GM21423 (cell line): ENCODE data around the gene SH2D1A.
"Not testable (repeated sequence)": the region's sequence is repeated elsewhere in the genome, so short reads cannot be mapped to it uniquely, and the experiment has no call there.

Source experiments
- ATAC-seq: cut with Tn5 transposase; IDR thresholded peaks from one replicate; pipeline ENCODE4 v1.9.1; 2021; ENCODE audit warnings: mild to moderate bottlenecking, moderate library complexity; ENCODE audit not compliant: unreplicated experiment

Gene SH2D1A

DNA sequence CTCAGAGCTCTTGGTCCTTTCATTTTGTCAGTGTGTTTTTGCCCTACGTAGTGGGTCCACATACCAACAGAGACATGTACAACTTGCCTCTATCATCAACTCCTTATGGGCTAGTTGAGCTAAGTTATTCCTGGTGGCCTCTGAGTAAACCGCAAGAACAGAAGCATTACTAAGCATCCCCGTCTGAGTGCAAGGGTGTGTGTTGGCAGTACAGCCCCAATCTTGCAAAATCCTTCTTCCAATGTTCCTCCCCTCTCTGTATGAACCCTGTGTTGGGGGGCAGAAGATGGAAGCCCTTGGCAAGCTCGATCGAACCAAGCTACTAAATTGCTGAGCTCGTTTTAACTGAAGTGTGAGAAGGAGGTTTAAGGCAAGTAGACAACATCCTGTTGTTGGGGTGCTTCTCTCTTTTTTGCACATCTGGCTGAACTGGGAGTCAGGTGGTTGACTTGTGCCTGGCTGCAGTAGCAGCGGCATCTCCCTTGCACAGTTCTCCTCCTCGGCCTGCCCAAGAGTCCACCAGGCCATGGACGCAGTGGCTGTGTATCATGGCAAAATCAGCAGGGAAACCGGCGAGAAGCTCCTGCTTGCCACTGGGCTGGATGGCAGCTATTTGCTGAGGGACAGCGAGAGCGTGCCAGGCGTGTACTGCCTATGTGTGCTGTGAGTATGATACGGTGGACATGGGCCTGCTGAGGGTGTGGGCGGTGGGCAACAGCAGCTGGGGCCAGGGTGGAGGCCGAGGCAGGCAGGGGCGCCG, at the start of gene SH2D1A:
Gene SH2D1A (plus strand): TSS at position 447 of the 760 bp plus-strand sequence. CDS start 80 bp downstream, at position 527.
- ATAC-seq: no peak

DNA sequence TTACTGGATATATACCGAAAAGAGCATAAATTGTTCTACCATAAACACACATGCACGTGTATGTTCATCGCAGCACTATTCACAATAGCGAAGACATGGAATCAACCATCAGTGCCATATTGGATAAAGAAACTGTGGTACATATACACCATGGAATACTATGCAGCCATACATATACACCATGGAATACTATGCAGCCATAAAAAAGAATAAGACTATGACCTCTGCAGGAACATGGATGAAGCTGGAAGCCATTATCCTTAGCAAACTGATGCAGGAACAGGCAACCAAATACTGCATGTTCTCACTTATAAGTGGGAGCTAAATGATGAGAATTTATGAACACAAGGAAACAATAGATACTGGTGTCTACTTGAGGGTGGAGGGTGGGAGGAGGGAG, 47.0 kb upstream of the SH2D1A start:
- not testable (repeated sequence) for ATAC-seq

DNA sequence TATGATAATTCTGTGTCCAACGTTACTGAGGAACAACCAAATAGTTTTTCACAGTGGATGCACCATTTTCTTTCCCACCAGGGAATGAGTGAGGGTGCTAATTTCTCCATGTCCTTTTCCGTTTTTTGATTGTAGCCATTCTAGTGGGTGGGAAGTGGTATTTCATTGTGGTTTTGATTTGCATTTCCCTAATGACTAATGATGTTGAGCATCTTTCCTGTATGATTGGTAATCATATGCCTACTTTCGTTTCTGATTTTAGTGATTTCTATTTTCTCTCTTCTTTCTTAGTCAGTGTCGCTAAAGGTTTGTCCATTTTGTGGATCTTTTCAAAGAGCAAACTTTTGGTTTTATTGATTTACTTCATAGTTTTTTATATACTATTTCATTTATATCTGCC, 46.0 kb upstream of the SH2D1A start:
- ATAC-seq: no peak

DNA sequence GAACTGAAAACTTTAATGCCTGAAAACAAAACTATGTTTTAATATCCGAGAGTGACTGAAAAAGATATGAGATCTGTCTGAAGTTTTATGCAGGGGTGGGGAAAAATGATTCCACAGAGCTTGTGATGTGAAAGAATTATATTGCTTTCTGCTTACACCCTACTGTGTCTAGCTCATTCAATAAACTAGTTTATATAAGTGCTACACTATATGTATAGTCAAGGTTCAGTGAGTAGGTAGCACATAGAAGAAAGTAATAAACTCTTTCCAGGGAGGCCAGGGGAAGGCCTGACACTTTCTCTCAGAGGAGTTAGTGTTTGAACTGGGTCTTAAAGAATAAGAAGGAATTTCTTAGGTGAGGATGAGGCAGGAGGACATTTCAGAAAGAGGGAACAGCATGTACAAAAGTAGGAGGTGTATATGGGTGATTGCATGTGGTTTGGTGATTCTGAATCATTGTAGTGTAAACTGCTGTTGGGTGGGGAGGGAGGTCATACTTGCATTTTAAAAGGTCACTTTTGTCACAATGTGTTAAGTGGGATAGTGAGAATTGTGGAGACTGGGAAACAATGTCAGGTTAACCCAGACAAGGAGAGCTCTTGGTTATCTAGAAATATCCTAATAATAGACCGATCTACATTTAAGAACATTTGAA, 39.0 kb upstream of the SH2D1A start:
- ATAC-seq: no peak

DNA sequence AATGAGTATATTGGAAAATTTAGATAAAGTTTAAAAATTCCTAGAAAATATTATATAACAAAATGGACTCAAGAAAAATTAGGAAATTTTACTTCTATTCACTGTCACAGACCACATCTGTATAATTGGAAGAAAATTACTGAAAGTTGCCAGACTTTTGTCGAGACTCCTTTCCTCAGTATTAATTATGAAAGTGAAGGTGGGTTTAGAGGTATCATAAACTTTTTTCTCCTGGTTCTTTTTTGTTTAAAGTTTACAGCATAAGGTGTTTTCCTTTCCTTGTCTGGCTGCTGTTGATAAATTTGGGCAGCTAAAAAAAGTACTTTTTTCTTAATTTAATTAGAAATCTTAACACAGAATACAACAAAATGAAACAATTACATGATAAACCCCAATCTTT, 20.6 kb upstream of the SH2D1A start:
- no peak for ATAC-seq

DNA sequence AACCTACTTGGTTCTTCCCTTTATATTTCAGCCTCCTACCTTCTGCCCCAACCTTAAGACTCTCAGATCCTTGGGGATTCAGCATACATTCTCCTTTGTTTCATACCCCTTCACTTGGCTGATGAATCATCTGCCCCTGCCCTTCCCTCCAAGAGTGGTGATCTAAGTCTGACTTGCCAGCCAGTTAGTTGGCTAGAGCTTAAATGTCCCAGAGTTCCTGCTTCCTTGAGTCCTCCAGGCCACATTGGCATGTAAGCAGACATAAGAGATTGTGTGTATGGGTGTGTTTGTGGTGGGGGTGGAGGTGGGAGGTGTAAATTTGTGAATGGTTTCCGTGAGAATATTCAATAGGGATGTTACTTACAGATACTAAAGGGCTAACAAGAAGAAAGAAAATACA, 17.6 kb upstream of the SH2D1A start:
- no peak for ATAC-seq

DNA sequence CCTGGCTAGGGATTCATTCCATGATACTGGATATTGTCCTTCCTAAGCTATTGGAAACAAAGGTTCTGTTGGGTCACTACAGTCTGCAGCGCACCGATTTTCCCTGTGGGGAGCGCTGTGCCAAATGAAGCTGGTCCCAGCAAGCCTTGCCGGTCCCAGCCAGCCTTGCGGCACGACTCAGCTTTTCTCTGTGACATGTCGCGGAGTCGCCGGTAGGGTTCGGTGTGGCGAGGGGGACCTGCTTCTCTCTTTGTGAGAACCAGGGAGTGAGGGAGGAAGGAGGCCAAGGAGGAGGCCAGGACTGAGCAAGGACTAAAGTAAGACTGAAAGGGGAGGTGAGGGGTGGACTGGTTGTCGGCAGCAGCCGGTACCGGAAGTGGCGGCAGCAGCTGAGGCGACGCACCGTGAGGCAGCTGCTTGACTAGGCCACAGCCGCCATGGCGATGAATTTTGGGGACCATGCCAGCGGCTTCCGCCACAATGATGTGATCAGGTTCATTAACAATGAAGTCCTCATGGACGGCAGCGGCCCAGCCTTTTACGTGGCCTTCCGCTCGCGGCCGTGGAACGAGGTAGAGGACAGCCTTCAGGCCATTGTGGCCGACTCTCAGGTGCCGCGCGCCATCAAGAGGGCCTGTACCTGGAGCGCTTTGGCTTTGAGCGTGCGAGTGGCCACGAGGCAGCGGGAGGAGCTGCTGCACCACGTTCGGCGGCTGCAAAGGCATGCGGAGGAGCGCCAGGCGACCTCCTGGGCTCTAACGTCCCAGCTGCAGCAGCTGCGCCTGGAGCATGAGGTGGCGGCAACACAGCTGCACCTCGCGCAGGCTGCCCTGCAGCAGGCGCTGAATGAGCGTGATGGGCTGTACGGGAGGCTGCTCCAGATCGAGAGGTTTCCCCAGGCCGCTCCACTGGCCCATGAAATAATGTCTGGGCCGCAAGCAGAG, 13.6 kb upstream of the SH2D1A start, which contains the start of gene TEX13D:
Gene TEX13D (plus strand): TSS at position 180 of the 944 bp plus-strand sequence. CDS start 258 bp downstream, at position 438.
- ATAC-seq: no peak

DNA sequence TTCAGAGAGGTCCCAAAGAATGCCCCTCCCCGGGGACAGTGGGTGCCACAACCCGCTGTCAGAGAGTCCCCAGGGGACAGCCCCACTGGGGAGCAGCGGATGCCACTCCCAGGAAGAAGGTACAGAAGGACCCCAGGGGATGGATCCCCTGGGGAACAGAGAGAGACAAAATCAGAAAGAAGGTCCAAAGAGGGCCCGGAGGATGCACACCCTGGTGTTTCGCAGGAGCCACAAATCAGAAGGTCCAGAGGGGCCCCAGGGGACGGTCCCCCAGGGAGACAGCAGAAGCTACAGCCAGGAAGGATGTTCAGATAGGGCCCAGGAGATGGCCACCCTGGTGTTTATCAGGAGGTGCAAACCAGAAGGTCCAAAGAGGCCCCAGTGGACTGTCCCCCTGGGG, 12.5 kb upstream of the SH2D1A start:
- no peak for ATAC-seq

DNA sequence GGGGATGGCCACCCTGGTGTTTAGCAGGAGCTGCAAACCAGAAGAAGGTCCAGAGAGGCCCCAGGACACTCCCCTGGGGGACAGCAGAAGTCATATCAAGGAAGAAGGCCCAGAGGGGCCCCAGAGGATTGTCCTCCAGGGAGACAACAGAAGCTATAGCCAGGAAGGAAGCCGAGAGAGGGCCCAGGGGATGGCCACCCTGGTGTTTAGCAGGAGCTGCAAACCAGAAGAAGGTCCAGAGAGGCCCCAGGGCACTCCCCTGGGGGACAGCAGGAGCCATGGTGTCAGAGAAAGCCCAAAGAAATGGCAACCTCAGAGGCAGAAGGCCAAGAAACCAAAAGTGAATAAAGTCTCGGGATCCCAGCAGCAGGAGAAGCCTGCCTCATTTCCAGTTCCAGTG, 11.8 kb upstream of the SH2D1A start:
- ATAC-seq: not testable (repeated sequence)

DNA sequence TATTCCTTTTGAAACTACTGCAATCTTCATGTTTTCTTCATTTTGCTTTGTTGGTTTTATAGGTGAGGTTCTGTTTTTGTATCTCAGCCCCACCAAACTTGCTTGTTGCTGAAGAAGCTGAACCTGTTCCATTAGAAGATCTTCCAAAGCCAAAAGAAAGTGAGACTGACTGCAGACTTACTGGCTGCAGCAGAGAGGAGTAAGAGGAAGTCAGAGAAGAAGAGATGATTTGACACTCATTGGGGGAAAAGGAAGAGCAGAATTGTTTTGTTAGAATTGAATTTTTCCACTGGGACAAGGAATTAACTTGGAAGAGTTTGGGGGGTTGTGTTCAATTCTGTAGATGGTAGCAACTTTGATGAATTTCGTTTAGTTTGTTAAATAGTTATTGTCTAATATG, 10.8 kb upstream of the SH2D1A start:
- no peak for ATAC-seq

DNA sequence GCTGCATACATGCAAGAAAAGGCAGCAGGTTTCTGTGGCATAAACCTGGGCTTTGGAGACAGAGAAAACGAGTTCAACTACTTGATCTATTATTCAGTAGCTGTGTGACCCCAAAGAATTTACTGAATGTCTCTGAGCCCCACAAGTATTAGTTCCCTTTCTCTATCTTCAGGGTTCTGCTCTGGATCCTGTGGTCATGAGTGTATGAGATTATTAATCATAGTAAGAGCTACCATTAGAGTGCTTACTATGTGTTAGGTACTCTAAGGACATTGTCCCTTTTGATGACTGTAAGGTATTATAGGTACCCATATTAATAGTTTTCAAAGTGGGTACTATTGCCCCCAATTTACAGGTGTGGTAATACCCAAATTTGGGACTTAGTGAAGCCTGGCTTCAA, 8.4 kb upstream of the SH2D1A start:
- no peak for ATAC-seq

DNA sequence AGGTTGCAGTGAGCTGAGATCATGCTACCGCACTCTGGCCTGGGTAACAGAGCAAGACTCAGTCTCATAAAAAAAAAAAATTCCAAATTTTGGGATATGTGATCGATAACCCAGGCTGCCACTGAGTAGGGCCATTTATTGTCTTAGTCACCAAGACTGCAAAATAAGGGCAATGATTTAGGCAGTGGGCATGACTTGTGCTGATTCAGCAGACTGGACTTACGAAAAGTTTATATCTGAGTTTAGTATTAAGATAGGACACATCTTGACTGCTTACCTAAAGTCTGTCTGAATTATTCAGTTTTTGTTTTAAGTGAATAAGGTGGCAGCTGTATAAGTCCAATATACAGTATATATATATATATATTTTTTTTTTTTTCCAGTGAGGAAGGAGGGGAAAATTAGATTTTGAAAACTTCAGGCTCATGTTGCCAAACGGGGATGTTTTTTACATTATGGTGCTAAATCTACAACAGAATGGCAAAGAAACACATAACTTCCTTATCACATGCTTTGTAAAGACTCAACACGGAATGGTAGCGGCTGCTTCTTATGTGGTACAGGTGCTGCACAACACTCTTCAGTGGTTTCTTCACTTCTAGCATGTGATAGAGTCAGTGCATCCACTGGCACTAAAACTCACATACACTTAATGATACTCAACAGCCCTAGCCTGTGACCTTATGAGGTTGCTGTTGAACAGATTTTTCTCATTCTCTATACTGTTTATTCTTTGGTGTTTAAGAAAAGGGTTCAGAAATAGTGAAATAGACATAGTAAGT, 7.4 kb upstream of the SH2D1A start:
- no peak for ATAC-seq

DNA sequence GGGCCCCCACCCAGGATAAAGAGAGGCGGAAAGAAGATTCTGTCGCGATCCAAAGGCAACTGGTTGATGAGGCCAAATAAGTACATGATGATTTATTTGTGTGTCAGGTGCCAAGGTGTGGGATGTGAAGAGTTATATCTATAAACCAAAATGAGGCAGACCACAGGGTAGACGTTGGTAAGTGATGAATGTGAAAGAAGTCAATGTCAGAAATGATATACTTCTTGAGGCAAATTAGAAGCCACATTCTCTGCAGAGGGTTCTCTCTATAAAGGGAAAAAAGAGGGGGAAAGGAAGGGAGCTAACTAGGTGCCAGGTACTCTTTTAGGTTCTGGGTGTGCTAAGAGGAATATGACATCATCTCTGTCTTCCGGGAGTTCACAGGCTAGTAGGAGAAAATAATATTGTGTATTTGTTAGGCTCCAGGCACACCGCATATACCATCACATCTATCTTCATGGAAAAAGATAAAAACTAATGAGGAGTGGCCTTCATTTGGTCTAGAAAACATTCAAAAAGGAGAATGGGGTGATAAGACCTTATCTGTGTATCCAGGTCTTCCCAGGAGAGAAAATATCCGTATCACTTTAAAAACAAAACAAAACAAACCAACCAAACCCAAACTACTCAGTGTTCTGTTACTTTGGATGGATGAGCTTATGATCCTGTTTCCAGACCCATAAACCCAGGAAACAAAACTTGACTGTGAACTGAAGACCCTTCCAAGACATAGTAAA, 4.8 kb upstream of the SH2D1A start:
- ATAC-seq: no peak

DNA sequence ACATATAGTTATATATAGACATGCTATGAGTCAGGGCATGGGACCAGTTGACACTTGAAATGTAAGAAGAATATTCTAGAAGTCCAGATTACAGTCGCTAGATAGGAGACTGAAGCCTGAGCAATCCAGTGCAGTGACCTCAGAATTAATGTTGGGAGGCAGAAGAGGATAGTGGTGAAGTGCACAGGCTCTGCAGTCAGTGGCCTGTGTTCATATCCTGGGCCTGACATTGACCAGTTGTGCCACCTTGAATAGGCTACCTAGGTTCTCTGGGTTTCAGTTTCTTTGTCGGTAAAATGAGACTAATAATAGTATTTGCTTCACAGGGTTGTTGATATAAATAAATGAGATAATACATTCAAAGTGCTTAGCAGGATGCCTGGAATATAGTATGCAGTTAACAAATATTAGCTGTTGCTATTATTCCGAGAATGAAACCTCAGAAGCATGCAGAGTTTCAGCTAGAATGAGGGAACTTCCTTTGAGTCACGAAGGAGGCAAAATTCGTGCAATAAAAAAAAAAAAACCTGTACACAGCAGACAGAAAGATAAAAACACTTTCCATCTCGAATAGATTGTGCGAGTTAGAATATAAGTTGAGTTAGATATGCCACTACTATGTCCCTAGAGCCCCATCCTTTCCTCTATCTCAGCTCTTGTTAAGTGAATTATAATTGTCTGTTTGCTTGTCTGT, 4.0 kb upstream of the SH2D1A start:
- ATAC-seq: no peak

DNA sequence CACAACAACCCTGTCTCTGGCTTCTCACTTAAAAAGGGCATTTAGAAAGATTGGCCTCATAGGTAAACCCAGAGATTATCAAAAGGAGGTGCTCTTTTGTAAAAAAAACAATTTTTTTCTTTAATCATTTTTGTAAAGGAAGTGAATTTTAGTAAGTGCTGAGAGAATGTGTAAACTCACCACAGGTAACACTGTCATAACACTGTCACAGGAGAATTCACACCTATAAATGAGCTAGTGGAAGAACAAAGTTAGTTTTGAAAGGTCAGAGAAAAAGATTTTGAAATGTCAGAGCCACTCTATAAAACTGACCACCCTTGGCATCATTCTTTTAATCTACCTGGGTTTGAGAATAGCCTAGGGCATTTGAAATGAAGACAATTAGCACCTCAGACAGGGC, 3.3 kb upstream of the SH2D1A start:
- no peak for ATAC-seq

DNA sequence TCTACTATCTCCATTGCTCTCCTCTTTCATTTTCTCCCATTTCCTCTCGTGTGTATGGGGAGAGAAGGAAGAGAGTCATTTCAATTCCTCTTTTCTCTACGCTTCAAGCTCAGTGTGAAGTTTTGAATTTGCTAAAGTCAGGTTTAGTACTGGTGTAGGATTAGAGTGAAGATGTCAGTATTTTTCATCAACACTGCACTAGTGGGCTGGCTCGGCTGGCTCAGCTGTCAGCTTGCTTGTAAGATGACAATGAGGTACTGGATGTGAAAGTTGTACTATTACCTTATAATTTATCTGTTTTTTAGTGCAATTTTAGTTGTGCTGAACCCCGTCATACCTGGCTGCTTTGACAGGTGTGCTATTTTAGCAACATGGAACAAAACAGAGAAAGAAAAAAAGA, 2.1 kb upstream of the SH2D1A start:
- no peak for ATAC-seq

DNA sequence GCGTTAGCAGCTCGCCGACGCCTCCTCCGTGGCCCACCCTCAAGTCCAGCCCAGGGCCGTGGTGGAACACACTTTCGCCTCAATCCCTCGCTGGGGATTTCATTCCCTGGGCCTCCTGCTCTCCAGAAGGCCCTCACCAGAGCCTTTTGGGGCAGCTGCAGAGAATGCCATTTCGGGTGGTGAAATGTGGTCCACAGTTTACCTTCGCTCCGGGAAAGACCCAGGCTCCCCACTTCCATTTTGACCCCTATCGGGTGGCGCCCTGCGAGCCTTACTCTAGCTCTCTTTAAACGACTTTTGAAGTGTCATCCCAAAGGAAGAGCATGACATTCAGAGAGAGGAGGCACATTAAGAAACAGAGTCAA, 496 bp downstream of the SH2D1A start:
- ATAC-seq: no peak

DNA sequence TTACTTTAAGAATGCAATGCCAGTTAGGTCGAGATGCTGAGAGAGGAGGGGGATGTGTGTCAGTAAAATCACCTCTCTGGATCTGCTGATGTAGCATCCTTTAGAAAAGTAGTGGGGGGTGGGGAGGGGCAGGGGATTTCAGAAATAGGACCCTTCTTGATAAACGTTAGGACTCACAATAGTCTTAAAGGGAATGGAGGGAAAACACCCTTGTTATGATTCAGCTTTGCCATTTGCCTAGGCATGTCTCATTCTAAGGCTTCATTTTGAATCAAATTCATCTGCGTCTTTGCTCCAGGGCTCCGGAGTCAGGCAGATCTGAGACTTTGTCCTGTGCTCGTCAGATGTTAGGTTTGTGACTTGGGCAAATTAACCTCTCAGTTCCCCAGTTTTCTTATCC, 879 bp downstream of the SH2D1A start:
- no peak for ATAC-seq

DNA sequence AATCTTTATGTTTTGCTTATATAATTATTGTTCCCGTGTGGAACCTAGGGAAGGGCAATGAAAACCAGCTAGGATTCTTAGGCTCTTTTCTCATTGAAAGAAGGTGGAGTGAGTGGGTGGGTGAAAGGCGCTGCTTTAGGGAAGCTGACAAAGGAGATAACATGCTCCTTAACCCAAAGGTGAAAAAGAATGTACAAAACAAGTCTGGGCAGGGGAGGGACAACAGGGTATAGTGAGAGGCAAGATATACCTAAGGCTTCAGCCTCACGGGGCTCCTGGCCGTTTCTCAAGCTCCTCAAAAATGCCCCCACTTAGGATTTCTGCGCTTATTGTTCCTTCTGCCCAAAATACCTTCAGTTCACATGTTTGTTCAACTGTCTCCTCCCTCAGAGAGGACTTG, 1.8 kb downstream of the SH2D1A start:
- no peak for ATAC-seq
